Breast epithelium (tissue), 3 donors: ENCODE results near the gene VAMP5.

ENCODE experiments used
- CTCF ChIP-seq, 3 donors: fragments of 450-650 bp; IDR thresholded peaks; one replicate each; pipeline ENCODE4 v1.5.1; 2016 to 2017; ENCODE audit warnings: antibody characterized with exemption in 3 of 3, mild to moderate bottlenecking in 3 of 3, moderate library complexity in 3 of 3
- POLR2A ChIP-seq: fragments of 450-650 bp; IDR thresholded peaks from one replicate; pipeline ENCODE4 v1.6.1; 2016; ENCODE audit warnings: antibody characterized with exemption, mild to moderate bottlenecking, moderate library complexity
- POLR2AphosphoS5 ChIP-seq, 3 donors: sonication (generic); formaldehyde crosslinking; IDR thresholded peaks; one replicate each; pipeline ENCODE4 v1.6.1; 2017; ENCODE audit warnings: antibody characterized with exemption in 3 of 3

GRCh38 chr2:85536479-85536878 is 47.8 kb upstream of the VAMP5 start:
- TF ChIP-seq CTCF (IDR thresholded peaks at IDR 0.05) = no peak
- TF ChIP-seq POLR2AphosphoS5 (IDR thresholded peaks at IDR 0.05) = no peak
- no peak for TF ChIP-seq POLR2A
